ENCODE results near the gene CLCN5.
"Not testable (repeated sequence)": the region's sequence is repeated elsewhere in the genome, so short reads cannot be mapped to it uniquely, and the experiment has no call there.

The CLCN5 gene

DNA sequence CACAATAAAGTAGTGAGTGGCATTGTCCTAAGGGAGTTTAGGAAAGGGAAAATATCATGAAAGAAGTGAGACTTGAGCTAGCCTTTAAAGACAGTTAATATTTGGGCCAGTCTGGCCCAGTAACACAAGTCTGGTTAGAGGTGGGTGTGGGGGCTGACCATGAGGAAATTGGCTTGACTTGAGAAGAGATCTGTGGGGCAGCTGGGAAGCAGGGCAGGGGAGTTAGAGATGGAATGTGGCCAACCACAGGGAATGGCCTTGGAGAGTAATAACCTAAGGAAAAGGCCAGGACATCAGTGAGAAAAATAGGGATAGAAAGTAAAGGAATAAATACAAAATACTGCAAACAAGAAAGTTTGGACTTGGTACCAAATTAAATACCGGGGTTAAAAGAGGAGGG lies 71.3 kb downstream of the CLCN5 start:
- in situ Hi-C loops (cut with MboI; ENCODE audit: low sequenced_read_pairs), result no loop called here

DNA sequence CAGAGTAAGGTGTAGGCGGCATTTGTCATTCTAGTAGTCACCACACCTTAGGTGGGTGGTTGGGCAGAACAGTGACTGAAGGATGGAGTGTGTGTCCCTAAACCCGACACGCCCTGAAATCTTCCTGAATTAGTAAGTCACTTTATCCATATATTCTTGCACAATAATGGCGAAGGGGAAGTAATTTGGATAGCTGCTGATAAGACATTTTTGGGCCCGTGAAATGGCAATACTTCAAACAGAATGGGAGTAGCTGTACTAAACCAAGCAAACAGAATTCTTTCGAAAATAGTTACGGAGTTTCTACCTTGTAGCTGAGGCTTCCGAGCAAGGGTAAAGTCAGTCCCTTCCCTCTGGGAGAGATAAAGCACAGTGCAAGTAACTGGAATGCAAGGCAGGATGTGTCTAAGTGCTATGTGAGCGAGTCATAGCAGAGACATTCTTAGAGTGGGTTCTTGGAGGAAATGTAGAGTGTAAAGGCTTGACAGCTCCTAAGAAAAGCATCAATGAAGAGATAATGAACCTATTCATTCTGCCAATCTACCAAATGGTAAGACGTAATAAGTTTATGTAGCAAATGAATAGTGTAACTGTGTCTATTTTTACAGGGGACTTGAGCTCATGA lies 72.8 kb downstream of the CLCN5 start:
- in situ Hi-C loops (cut with MboI; ENCODE audit: low sequenced_read_pairs), result no loop called here

DNA sequence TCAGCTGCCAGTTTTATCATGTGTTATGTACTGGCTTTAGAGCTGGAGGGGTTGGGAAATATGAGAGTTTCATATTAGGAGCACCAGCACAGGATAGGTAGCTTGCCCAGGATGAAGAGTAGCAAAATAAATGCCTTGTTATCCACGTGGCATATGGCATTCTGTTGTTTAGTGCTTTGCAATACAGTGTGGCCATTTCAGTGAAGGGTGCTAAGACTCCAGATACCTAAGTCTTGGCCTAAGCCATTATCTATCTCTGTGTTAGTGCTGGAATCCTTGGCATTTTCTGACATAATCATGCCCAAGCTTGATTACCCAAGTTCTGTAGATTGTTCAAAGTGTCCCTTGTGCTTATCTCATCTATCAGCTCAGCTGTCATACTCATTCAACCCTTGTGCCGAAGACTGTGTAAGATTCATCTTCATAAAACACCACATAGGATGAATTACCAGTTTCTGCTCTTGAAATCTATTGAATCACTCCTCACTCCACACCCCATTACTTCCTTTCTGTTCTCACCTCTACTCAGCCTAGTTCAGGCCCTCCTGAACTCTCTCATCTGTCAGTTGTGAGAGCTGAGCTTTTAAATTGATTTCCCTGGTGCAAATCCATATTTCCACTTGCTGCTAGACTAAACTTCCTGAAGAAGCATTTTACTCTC lies 73.5 kb downstream of the CLCN5 start:
- in situ Hi-C loops (cut with MboI; ENCODE audit: low sequenced_read_pairs), result no loop called here

DNA sequence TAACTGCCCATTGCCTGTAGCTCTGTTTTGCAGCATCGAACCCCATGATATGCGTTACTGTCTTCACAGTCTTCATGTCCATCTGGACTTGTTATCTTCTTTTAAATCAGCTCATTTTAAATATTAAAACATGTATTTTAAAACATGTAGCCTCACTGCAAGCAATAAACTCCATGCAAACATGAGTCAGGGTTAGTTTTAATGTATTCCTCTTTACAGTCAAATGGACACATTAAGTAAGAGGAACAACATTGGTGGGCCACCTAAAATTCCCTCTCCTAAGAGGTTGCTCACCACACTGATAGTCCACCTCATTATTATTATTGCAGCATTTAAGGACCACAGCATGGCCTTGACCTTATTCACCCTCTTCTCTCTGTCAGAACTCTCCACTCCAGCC lies 74.1 kb downstream of the CLCN5 start:
- in situ Hi-C loops (cut with MboI; ENCODE audit: low sequenced_read_pairs), result no loop called here

DNA sequence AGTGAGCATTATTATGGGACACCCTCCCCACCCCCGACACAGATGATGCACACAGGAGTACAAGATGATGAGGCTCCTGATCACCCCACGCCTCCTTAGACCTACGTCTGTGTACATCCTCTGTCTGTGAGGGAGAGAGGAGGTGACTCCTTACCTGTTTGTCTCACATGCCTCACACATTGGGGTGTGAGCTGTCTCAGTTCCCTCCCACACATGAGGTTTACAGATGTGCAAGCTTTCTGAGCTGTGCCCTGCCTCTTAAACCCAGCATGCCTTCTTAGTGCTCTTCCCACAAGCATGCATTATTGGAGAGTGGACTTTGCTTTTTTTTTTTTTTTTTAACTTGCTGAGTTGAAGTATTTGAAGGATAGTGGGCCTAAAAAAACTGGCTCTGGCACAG lies 76.7 kb downstream of the CLCN5 start:
- in situ Hi-C loops (cut with MboI; ENCODE audit: low sequenced_read_pairs), result no loop called here

DNA sequence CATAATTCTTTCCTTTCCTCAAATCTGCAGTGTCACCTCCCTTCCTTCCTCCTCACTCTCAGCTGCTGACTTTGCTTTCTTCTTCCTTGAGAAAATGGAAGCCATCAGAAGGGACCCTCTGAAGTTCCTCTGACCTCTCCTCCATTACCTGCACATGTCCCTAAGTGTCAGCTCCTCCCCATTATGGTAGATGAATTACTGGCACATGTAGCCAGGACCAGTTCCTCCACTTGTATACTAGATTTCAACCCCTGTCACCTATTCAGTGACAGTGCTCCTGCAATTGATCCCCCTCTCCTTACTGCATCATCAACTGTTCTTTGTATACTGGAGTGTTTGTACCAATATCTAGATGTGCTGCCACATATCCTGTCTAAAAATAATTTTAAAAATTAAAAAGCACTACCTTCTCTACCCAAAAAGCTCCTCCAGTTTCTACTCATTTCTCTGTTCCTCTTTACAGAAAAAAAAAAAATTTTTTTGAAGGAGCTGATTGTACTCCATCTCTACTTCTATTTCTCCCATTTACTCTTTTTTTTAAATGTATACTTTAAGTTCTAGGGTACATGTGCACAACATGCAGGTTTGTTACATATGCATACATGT lies 78.6 kb downstream of the CLCN5 start:
- in situ Hi-C loops (cut with MboI; ENCODE audit: low sequenced_read_pairs), result no loop called here

DNA sequence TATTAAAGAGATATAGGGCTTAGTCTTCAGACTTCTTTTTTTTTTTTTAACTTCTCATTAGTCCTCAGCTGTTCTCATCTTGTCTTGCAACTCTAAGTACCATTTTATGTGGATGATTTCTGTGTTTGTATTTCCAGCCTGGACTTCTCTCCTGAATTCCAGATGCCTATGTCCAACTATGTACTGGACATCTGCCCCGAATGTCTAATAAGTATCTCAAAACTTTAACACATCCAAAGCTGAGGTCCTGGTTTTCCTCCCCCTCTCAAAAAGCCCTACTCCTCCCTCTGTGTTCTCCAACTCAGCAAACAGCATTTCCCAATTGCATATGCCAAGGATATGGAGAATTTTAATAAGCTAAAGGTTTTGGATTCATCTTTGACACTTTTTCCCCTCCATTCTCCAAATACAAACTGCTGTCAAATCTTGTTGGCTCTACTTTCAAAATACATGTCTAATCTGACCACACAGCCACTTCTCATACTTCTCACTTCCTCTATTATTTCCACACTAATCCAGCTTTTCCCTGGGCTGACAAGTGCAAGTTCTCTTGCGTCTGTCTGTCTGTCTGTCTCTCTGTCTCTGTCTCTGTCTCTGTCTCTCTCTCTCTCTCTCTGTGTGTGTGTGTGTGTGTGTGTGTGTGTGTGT lies 79.8 kb downstream of the CLCN5 start:
- in situ Hi-C loops (cut with MboI; ENCODE audit: low sequenced_read_pairs), result no loop called here

DNA sequence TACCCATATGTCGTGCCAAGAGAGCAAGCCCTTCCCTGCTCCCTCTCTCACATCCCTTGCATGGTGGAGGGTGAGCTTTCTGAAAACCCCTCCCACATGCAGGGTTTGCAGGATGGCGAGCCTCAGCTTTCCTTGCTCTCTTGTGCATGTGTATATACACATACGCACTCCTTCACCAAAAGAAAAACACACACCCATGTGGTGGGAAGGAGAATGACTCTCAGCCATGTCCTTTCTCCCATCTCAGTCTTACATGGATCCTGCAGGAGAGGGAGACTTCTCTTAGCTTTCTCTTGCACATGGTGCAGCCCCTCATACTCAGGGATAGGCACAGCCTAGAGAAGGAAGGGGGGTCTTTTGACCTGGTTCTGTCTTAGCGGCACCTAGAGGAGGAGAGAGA lies 81.1 kb downstream of the CLCN5 start:
- in situ Hi-C loops (cut with MboI; ENCODE audit: low sequenced_read_pairs), result no loop called here

DNA sequence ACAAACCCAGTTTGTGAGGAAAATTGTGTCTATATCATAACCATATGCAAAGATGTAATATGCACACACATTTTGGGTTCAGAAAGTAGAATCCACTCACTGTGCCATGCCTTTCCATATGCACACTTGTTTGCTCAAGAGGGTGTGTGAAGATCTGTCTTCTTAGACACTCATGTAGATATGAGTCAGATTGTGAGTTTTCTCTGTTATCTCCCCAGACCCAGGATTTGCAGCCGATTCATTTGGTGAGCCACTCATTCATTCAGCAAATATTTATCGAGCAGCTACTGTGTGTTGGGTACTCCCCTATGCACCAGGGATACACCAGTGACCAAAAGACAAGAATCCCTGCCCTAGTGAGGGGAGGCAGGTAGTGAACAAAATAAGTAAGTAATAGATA lies 81.5 kb downstream of the CLCN5 start:
- in situ Hi-C loops (cut with MboI; ENCODE audit: low sequenced_read_pairs), result no loop called here

DNA sequence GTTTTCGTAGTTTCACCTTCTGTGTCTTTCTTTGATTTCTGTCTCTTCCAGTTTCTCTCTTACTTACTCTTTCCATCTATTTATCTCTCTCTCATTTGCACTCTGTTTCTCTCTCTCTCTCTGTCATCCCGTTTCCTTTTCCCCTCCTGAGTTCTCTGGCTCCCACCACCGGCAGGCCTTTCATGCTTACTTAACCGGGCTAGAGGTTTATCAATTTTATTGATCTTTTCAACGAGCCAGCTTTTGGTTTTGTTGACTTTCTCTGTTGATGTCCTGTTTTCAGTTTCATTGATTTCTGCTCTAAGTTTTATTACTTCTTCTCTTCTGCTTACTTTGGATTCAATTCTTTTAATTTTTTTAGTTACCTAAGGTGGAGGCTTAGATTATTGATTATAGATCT lies 103.2 kb downstream of the CLCN5 start:
- in situ Hi-C loops (cut with MboI; ENCODE audit: low sequenced_read_pairs), result not testable (repeated sequence)

DNA sequence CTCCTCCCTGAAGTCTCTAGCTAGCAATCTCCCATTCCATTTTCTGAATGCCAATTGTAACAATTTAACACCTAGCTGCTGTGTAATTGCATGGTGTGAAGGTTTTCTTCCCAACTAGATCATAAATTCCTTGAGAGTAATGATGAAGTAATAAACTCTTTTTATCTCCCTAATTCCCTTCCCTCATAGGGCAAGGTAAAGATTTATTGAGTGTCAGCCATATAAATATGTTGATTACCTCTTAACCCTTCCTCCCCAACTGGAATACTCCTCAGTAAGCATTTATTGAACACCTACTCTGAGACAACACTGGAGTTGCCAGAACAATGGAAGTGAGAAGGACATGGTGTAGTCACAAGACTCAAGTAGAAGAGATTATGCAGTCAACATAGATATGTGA lies 112.7 kb downstream of the CLCN5 start:
- in situ Hi-C loops (cut with MboI; ENCODE audit: low sequenced_read_pairs), result no loop called here

DNA sequence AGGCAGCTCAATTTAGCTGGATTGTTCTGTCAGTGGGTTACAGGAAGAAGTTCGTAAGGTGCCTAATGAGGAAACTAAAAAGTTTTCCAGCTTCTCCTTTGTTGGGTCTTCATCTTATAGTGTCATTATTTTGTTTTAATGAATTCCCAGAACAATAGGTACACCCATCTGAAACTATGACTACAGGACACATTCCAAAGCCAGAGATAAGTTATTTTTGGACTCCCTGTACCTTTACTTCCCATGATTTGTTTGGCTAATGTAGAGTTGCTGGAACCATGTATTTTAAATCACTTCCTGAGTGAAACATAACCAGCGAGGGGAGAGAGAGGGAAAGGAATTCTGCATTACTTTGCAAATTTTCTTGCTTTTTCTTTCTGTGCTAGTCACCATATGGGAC lies 114.0 kb downstream of the CLCN5 start:
- in situ Hi-C loops (cut with MboI; ENCODE audit: low sequenced_read_pairs), result no loop called here

DNA sequence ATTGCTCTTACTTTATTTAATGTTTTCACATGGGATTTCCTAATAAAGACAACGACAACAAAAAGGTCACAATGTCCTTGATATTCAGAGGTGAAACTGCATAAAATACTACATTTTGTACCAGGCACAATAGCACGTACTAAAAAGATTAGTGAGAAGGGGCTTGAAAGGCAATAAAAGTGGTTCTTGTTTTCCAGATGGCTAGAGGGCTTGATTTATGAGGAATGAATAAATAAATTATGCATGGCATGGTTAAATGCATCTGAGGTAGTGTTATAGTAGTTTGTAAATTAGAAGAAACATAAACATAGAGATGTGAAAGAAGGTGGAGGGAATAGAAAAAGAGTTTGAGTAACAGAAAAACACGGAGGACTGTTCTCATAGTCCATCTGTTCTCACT lies 123.4 kb downstream of the CLCN5 start:
- in situ Hi-C loops (cut with MboI; ENCODE audit: low sequenced_read_pairs), result no loop called here

DNA sequence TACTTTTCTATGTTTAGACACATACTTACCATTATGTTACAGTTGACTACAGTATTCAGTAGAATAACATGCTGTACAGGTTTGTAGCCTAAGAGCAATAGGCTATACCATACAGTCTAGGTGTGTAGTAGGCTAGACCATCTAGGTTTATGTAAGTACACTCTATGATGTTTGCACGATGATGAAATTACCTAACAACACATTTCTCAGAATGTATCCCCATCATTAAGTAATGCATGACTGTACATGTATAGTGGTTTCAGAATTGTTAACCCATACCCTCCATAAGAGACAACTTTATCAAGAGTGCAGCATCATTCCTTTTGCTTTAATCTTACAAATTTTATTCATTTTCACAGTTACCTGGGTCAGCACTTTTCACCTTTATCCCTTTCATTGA lies 126.8 kb downstream of the CLCN5 start:
- in situ Hi-C loops (cut with MboI; ENCODE audit: low sequenced_read_pairs), result no loop called here

DNA sequence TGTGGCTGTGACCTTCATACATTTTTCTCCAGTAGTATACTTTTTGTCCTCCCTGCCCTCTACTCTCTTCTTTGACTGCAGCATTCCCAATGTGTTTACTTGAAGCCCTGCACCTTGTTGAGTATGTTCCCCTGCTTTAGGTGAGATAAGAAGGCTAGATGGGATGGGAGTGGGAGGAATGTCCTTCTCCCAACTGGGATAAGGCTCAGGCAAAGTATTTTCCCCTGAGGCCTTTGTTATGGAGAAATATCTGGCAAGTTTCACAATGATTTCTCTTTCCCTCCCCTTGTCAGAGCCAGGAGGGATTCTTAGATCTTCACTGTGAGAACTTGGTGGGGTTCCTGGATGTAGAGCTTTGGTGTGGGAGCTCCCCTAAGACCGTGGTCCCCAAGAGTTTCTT lies 131.8 kb downstream of the CLCN5 start:
- in situ Hi-C loops (cut with MboI; ENCODE audit: low sequenced_read_pairs), result no loop called here

DNA sequence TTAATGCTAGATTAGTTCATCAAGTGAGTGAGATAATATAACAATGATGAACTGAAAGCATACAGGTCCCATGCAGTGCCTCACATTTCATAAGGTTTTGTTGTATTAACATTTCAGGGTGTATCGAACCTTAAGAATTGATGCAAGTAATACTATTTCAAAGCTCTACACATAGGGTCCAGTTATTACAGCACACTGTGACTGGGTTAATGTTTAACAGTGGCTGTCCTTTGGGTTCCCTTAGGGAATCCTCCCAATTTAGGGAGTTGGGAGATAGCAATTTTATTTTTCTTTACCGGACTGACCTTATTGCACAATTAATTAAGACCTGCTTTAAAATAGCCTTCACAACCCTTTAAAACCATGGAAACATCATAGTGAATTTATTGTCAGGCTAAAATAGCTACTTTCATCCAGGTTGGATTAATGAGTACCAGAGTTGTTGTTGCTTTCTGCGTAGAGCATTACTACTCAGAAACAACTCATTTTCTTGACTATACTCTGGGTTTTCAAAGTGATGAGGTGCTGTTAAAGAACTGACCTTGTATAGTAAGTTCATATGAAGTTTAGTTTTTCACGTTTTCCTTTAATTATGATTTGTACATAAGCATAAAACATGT lies 144.0 kb downstream of the CLCN5 start:
- in situ Hi-C loops (cut with MboI; ENCODE audit: low sequenced_read_pairs), result no loop called here

DNA sequence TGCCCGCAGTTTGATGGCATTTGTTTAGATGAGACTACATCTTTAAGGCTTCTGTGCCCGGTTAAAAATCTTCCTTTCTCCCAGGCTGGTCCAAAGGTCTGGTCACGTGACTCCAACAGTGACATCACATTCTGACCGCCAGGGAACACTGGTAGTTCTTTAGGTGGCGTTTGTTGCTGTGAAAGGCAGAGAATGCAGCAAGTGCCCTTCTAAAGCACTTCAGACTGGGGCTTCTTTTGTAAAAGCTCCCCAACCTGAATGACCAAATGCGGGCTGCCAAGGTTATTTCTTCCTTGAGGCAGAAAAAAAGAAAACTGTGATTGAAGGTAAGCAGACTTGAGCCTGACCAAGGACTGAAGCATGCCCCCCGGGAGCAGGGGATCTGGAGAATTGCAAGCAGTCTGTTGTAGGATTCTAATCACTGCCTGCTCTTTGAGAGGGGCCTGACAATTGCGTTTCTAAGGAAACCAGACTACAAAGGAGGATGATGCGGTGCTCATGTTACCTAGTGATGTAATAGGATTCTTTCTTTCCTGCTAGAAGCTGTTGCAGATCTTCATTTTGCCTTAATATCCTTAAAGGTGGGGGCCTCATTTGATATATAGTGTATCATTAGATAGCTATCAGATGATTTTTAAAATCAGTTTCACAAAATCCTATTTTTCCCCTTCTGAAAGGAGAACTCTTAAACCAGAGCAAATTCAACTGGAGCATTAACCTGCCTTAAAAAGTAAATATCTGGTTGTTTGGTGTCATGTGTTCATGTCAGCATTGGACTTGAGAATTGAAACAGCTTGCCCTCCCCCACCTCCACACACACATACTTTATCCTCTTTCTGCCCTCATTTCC lies 145.3 kb downstream of the CLCN5 start:
- in situ Hi-C loops (cut with MboI; ENCODE audit: low sequenced_read_pairs), result no loop called here

DNA sequence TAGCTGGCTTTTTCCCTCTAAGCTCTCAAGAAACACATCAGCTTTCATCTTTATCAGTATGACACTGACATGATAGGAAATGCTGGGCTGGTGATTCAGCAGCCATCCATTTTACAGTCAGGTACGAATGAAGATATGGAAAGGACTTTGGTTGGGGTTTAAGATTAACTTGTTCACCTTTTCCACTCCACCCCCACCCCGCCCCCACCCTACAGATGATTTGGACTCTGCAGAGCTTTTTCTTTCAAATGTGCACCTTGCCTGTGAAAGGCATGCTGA lies 145.8 kb downstream of the CLCN5 start:
- in situ Hi-C loops (cut with MboI; ENCODE audit: low sequenced_read_pairs), result no loop called here

DNA sequence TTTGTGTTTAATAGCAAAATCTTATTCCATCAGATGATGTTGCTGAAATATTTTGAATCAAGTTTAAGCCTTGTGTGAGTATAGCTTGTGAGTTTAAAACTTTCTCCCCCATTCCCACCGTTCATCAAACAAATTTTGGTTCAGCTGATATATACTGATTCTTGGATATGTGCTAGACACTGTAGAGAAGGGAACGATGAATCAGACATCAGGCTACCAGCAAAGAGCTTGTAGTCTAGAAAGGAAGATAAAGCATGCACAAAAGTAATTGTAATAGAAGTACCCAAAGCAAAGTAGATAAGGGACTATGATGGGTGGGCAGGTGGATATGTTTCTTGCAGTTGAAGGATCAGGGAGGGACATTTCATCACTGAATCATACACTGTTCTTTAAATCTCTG lies 146.5 kb downstream of the CLCN5 start:
- in situ Hi-C loops (cut with MboI; ENCODE audit: low sequenced_read_pairs), result no loop called here

DNA sequence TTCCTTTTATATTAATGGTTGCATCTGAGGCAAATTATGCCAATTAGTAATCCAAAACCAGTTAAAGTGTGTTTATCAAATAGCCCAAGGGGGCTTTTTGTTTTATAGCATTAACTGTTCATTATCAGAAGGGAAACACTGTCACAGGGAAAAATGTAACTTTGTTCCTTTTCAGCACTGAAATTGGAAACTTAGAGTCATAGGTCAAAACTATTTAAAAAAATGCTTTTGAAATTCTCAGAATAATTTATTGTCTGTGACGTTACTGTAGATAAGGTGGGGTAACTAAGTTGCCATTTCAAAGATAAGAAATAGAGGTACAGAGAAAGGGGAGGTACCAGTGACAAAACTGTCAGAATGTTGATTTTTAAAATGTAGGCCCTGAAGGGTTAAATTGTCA lies 149.1 kb downstream of the CLCN5 start:
- in situ Hi-C loops (cut with MboI; ENCODE audit: low sequenced_read_pairs), result no loop called here

DNA sequence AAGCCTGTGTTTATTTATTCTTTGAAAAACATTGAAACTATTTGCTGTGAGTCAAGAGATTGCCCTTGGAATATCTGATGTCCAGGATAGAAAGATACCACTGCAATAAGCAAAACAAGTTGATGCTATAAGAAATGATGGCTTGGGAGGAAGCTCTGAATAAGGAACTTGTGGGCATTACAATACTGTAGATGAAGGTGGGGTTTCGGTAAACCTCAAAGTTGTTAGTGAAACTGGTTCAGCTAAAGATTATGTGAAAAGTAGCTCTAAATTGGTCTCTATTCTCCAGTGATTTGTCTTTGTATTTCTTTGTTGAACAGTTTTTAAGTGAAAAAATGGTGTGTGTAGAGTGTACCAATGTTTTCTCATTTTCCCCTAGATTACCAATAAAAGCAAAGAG lies 149.7 kb downstream of the CLCN5 start:
- in situ Hi-C loops (cut with MboI; ENCODE audit: low sequenced_read_pairs), result no loop called here
